HG02571 (cell line): ENCODE data around the gene RNU1-3.
"Not testable (repeated sequence)": the region's sequence is repeated elsewhere in the genome, so short reads cannot be mapped to it uniquely, and the experiment has no call there.

ENCODE experiments used
- ATAC-seq: cut with Tn5 transposase; IDR thresholded peaks from one replicate; pipeline ENCODE4 v1.9.1; 2021; ENCODE audit warnings: mild to moderate bottlenecking, moderate library complexity; ENCODE audit not compliant: unreplicated experiment

RNU1-3 gene

GRCh38 chr1:16694308-16694702 is 27.6 kb upstream of the RNU1-3 start:
- ATAC-seq, result not testable (repeated sequence)

- not testable (repeated sequence) for ATAC-seq
These were observed 26.9 kb upstream of the RNU1-3 start for GRCh38 chr1:16693449-16694307.

GRCh38 chr1:16692717-16693448 is 26.1 kb upstream of the RNU1-3 start:
- ATAC-seq, result not testable (repeated sequence)

GRCh38 chr1:16692283-16692682 is 25.5 kb upstream of the RNU1-3 start:
- ATAC-seq, result not testable (repeated sequence)

- ATAC-seq, result not testable (repeated sequence)
These were observed 24.4 kb upstream of the RNU1-3 start for GRCh38 chr1:16690971-16691682.

DNA sequence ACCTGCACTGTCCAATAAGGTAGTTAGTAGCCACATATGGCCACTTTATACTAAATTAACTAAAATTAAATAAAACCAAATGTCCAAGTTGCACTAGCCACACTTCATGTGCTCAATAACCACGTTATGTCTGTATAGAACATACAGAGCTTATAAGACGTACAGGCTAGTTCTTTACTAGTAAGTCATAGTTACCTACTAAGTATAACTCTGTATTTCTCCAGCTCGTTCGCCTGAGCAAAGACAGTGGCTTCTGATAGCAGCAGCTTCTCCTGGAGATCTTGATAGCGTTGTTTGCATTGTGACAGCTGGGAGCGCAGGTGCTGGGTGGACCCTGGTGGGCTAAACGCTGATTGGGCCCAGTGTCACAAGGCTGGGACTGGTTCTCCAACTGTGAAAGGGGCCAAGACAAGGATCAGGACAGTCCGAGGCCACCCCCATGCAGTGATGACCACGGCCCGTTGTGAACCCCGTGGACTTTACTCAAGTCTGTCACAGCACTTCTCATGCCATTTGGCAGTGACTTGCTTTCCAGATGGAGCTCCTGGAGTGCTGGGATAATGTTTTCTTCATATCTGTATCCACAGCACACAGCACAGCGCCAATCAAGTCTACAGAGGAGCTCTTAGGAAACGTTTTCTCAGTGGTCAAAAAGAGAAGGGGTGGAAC is 20.5 kb upstream of the RNU1-3 start:
- not testable (repeated sequence) for ATAC-seq

GRCh38 chr1:16685445-16686371 is 19.0 kb upstream of the RNU1-3 start:
- not testable (repeated sequence) for ATAC-seq

GRCh38 chr1:16684738-16685337 is 18.1 kb upstream of the RNU1-3 start:
- ATAC-seq, result not testable (repeated sequence)

- ATAC-seq, result not testable (repeated sequence)
These were observed 17.4 kb upstream of the RNU1-3 start for GRCh38 chr1:16684152-16684551.

DNA sequence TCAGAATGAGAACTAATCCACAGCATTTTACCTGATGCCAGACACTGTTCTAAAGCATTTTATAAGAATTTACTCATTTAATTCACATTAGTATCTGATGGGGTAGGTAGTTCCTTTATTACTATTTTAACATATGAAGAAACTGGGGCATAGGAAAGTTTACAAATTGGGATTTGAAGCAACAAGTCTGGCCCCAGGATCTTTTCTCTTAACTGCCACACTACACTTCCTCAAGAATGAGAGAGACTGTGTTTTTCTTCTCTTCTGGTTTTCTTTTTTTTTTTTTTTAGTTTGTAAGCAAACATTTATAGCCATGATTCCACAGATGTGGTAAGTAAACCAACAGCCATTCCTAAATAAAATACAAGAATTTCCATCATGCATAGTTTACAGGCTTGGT is 16.1 kb upstream of the RNU1-3 start:
- ATAC-seq, result not testable (repeated sequence)

DNA sequence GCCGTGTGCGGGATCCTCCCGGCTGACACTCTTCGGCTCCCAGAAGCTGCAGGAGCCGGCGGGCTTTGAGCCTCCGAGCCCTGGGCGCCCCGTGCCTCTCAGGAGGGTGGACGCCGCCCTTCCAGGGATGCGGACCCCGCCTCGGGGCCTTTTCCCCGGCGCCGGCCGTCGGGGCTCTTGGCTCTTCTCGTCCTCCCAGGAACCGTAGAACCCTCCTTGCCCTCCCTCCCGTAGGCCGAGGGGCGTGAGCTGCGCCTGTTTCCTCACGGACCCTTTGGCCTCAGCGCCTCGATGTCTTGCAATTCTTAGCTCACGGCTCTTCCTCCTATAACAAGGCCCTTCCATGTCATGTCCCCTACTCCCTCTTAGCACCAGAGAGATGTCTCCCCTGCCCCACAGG is 13.6 kb upstream of the RNU1-3 start:
- ATAC-seq, result not testable (repeated sequence)

GRCh38 chr1:16677552-16678431 is 11.0 kb upstream of the RNU1-3 start:
- no peak for ATAC-seq

DNA sequence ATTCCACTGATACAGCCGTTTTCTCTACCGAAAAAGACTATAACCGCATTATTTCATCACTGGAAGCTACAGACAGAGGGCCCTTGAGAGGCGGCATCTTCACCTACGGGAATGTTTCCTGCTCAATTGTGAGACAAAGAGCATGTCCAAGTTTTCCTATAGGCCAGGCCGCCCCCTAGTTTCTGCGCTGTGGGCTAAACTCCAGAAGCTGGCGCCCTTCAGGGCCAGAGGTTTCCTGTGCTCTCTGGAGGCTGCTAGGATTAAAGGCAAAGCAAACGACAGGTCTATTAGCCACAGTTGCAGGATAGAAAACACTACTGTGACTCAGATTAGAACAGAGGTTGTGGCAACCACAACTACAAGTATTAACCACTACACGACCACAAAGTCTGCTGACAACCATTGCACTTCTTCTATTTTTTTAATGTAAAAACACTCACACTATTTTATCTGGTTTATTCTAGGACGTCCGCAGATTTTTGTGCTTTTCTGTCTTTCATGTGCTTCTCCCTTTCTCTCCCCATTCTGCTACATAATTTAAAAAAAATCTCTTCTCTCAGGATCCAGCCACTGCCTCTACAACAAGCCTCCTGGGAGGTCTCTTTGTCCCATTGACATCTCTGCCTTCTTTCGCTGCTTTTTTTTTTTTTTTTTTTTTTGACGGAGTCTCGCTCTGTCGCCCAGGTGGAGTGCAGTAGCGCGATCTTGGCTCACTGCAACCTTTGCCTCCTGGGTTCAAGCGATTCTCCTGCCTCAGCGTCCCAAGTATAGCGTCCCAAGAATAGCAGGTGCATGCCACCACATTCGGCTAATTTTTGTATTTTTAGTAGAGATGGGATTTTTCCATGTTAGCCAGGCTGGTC is 10.1 kb upstream of the RNU1-3 start:
- ATAC-seq, result not testable (repeated sequence)

GRCh38 chr1:16675118-16675510 is 8.4 kb upstream of the RNU1-3 start:
- not testable (repeated sequence) for ATAC-seq

- not testable (repeated sequence) for ATAC-seq
These were observed 7.2 kb upstream of the RNU1-3 start for GRCh38 chr1:16673976-16674375.

DNA sequence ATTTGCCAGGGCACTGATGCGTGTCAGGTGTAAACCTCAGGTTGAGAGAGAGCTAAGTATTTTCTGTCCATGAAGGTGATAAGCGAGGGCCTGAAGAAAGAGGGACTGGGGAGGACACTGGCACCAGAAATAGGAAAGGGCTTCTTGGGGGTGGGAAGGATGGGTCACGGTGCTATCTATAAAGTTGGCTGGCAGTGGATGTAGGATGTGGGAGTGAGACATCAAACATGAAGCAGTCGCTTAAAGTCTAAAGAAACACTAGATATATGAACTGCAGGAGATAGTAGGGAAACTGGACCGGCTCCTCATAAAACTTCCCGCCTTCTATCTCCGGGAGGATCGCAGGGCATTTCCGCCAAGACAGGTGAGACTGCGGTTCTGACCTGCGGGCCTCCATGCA is 912 bp downstream of the RNU1-3 start:
- not testable (repeated sequence) for ATAC-seq

GRCh38 chr1:16658234-16658633 is 8.5 kb downstream of the RNU1-3 start:
- ATAC-seq, result not testable (repeated sequence)
